GM12878 (cell line): Measurements from ENCODE around the gene SLC1A2. TPM values are rescaled to one million over a fixed set of nuclear protein-coding genes. Genes with fewer than 3 reads are reported as not detected.

Experiments used
- ATAC-seq: fragments of 200-7000 bp; cut with Tn5 transposase; 3 replicates; pipeline ENCODE4 v1.9.1; 2020; ENCODE audit warnings: mild to moderate bottlenecking, moderate library complexity
- BruUV-seq: library from RNA; stranded (reverse); fragments of 400-500 nt; replicated peaks from 2 replicates; lab custom pipeline; 2021; lab: Mats Ljungman, UMichigan
- CTCF ChIA-PET: fragments of 300-600 bp; sonication (Branson Sonifier 250); formaldehyde crosslinking; extraction: SDS; loops from one replicate; lab custom pipeline; 2021; ENCODE audit warnings: inconsistent platforms; lab: Yijun Ruan, JAX
- POLR2A ChIA-PET: fragments of 350-600 bp; formaldehyde crosslinking; extraction: SDS; loops from one replicate; lab custom pipeline; 2021; ENCODE audit warnings: inconsistent platforms; lab: Charles Lee
- RAD21 ChIA-PET: fragments of 300-600 bp; sonication (Branson Sonifier 250); formaldehyde crosslinking; loops from one replicate; lab custom pipeline; 2023; ENCODE audit warnings: antibody characterized with exemption; ENCODE audit not compliant: unreplicated experiment; lab: Charles Lee
- SMC1A ChIA-PET: fragments of 300-600 bp; sonication (Branson Sonifier 250); formaldehyde crosslinking; loops from one replicate; lab custom pipeline; 2023; ENCODE audit not compliant: unreplicated experiment, uncharacterized antibody; lab: Charles Lee
- DNase-seq: peaks from one replicate; pipeline ENCODE4 v3.0.0-alpha.2; 2011; ENCODE audit warnings: low read depth, low spot score
- FAIRE-seq: peaks from 3 replicates; lab custom pipeline; 2011; peaks lifted over from hg19 to GRCh38; lab: Jason Lieb, UNC
- H2AFZ ChIP-seq: 2 replicates; pipeline ENCODE4 v1.6.0; 2011; ENCODE audit warnings: low read depth, low read length, control low read depth; ENCODE audit not compliant: control insufficient read depth
- H3K27ac ChIP-seq: 2 replicates; pipeline ENCODE4 v1.5.1; 2011; ENCODE audit warnings: control low read depth; ENCODE audit not compliant: control insufficient read depth, insufficient read depth
- H3K27me3 ChIP-seq, 2 experiments: replicated peaks in 1 of 2; 2 replicates each; pipeline versions ENCODE4 v1.6.0 to v1.6.1; 2011; ENCODE audit warnings: low read length in 1 of 2; ENCODE audit not compliant: control insufficient read depth in 2 of 2, insufficient read depth in 2 of 2
- H3K36me3 ChIP-seq, 2 experiments: 2 replicates each; pipeline ENCODE4 v1.5.1; 2011; ENCODE audit warnings: low read length in 1 of 2; ENCODE audit not compliant: control insufficient read depth in 2 of 2, insufficient read depth in 2 of 2
- H3K4me1 ChIP-seq: 2 replicates; pipeline ENCODE4 v1.6.1; 2011; ENCODE audit warnings: mild to moderate bottlenecking, low read length, moderate library complexity, mixed read lengths; ENCODE audit not compliant: control insufficient read depth, insufficient read depth
- H3K4me2 ChIP-seq: 2 replicates; pipeline ENCODE4 v1.6.0; 2011; ENCODE audit warnings: control low read depth; ENCODE audit not compliant: control insufficient read depth, insufficient read depth
- H3K4me3 ChIP-seq: fragments of 200-600 bp; sonication (generic); 2 replicates; pipeline ENCODE4 v1.5.1; 2016
- H3K79me2 ChIP-seq: 2 replicates; pipeline ENCODE4 v1.6.0; 2011; ENCODE audit warnings: low read length; ENCODE audit not compliant: control insufficient read depth, insufficient read depth
- H3K9ac ChIP-seq: 2 replicates; pipeline ENCODE4 v1.8.0; 2011; ENCODE audit warnings: low read length, control low read depth, mixed read lengths; ENCODE audit not compliant: control insufficient read depth, insufficient read depth
- H3K9me3 ChIP-seq: replicated peaks from 3 replicates; pipeline ENCODE4 v1.5.1; 2011; ENCODE audit warnings: mild to moderate bottlenecking, low read length; ENCODE audit not compliant: control insufficient read depth, insufficient read depth
- H4K20me1 ChIP-seq: 2 replicates; pipeline ENCODE4 v1.6.0; 2011; ENCODE audit not compliant: control insufficient read depth, insufficient read depth
- ASH2L ChIP-seq: fragments of 300-600, 200-600 bp; sonication (generic); IDR thresholded peaks from 2 replicates; pipeline ENCODE4 v1.6.1; 2017; ENCODE audit warnings: low read depth, mild to moderate bottlenecking, borderline replicate concordance
- CEBPB ChIP-seq, 2 experiments: fragments of 150-350 bp in 1 of 2; IDR thresholded peaks; 2 replicates each; pipeline ENCODE4 v1.6.1; 2012 to 2014; ENCODE audit warnings: low read depth in 2 of 2, low read length in 2 of 2, borderline replicate concordance in 1 of 2, inconsistent platforms in 1 of 2
- CUX1 ChIP-seq: IDR thresholded peaks from 2 replicates; pipeline ENCODE4 v1.6.1; 2012; ENCODE audit warnings: improper control_type of control experiment, low read depth, low read length; ENCODE audit not compliant: insufficient replicate concordance
- EED ChIP-seq: sonication (generic); IDR thresholded peaks from 2 replicates; pipeline ENCODE4 v1.6.1; 2016; ENCODE audit warnings: antibody characterized with exemption, low read depth
- IRF3 ChIP-seq: fragments of 450-650 bp; IDR thresholded peaks from 2 replicates; pipeline ENCODE4 v1.6.1; 2014; ENCODE audit warnings: mild to moderate bottlenecking
- IRF4 ChIP-seq: IDR thresholded peaks from 2 replicates; pipeline ENCODE4 v1.6.1; 2011; ENCODE audit warnings: low read depth, low read length
- IRF5 ChIP-seq: fragments of 450-650 bp; IDR thresholded peaks from 2 replicates; pipeline ENCODE4 v1.6.1; 2017; ENCODE audit warnings: borderline replicate concordance
- MTA3 ChIP-seq: IDR thresholded peaks from 2 replicates; pipeline ENCODE4 v1.6.1; 2012; ENCODE audit warnings: low read length, inconsistent platforms, borderline replicate concordance
- NFXL1 ChIP-seq: fragments of 450-650 bp; IDR thresholded peaks from 2 replicates; pipeline ENCODE4 v1.6.1; 2017; ENCODE audit warnings: antibody characterized with exemption, mild to moderate bottlenecking, borderline replicate concordance
- NR2C1 ChIP-seq: fragments of 450-650 bp; IDR thresholded peaks from 2 replicates; pipeline ENCODE4 v1.6.1; 2017; ENCODE audit warnings: antibody characterized with exemption, mild to moderate bottlenecking, moderate library complexity
- RFX5 ChIP-seq: IDR thresholded peaks from 2 replicates; pipeline ENCODE4 v1.6.1; 2011; ENCODE audit warnings: low read depth, low read length, improper control_type of control experiment
- SIN3A ChIP-seq: IDR thresholded peaks from 2 replicates; pipeline ENCODE4 v1.6.1; 2012; ENCODE audit warnings: low read depth, low read length, improper control_type of control experiment
- ZZZ3 ChIP-seq: IDR thresholded peaks from 2 replicates; pipeline ENCODE4 v1.6.1; 2011; ENCODE audit warnings: low read depth; ENCODE audit not compliant: control insufficient read depth, insufficient read length
- WGBS: methylation state at CpG from one replicate; pipeline ENCODE4 v1.1.6; 2016; ENCODE audit warnings: low lambda C conversion rate; ENCODE audit not compliant: insufficient replicate concordance, insufficient coverage; ENCODE audit errors: missing lambda C conversion rate; 5-methylcytosine and 5-hydroxymethylcytosine counted together
- in situ Hi-C: fragments of 300-500 bp; cut with MboI; formaldehyde crosslinking; loops from 9 replicates; pipeline ENCODE4 v1.14.3; 2018; ENCODE audit warnings: mixed read lengths
- intact Hi-C: fragments of 100-400 bp; cut with micrococcal nuclease; formaldehyde crosslinking; loops from one replicate; pipeline ENCODE4 v1.14.2; 2022; ENCODE audit not compliant: unreplicated experiment
- polyA plus RNA-seq, 11 experiments: library from polyadenylated mRNA; depleted of rRNA in 4 of 11; unstranded in 6 of 11; stranded (reverse) in 5 of 11; fragments of >200 nt; fragmentation: Nextera tagmentation in 4 of 11; fragmentation: Illumina TruSeq in 1 of 11; extraction: Ambion mirVana in 4 of 11; extraction: Trizol in 1 of 11; gene quantifications; 1 replicate in 1 of 11; 2 replicates in 10 of 11; pipeline versions ENCODE4 v1.2.1 to v1.2.3, GENCODE V29; 2011 to 2016; ENCODE audit warnings: inconsistent platforms in 2 of 11, missing spikeins in 2 of 11, low read depth in 1 of 11
- total RNA-seq, 4 experiments: library from RNA; depleted of rRNA in 3 of 4; stranded (reverse); fragments of >200 nt in 3 of 4; fragmentation: Illumina TruSeq in 1 of 4; extraction: Trizol in 1 of 4; gene quantifications; 2 replicates each; pipeline versions ENCODE4 v1.2.1 to v1.2.3, GENCODE V29; 2013 to 2021

Gene SLC1A2
- total and polyA plus RNA-seq, 10 of the 15 experiments (the other 5 are each of a cell fraction or from before 2014, with no cell fraction given), result 0.01 to 0.84 (median 0.22) TPM; not detected in 1

GRCh38 chr11:35376118-35376510 lies 43.2 kb downstream of the SLC1A2 start:
- H3K27me3 ChIP-seq, result no peaks in the 10 kb centered on the region
- CTCF ChIA-PET, result interaction anchor here (0.6 to 2.3 kb wide), 4 partner anchors 10 to 71 kb away, joined by 3 to 6 read pairs (median 3); no protein-coding TSS in a partner anchor
- TF ChIP-seq ASH2L, result no peak
- no peak for TF ChIP-seq CUX1
- TF ChIP-seq IRF4, result no peak
- no peak for TF ChIP-seq NFXL1
- no peak for TF ChIP-seq ZZZ3
- no peak for TF ChIP-seq SIN3A
- no peak for TF ChIP-seq NR2C1
- TF ChIP-seq IRF3, result no peak
- no peak for TF ChIP-seq CEBPB (IDR thresholded peaks at IDR 0.05; ENCODE audit: borderline replicate concordance in 1 of 2, low read depth in 2 of 2, low read length in 2 of 2)
- no peak for TF ChIP-seq MTA3
- no peak for TF ChIP-seq RFX5
- no peak for TF ChIP-seq EED
- TF ChIP-seq IRF5, result no peak
- H3K9me3 ChIP-seq, result no peaks in the 10 kb centered on the region
- RAD21 ChIA-PET, result interaction anchor here (0.7 kb wide), 1 partner anchor 481 kb away, joined by 3 read pairs; no protein-coding TSS in a partner anchor
- no TSS peak for BruUV-seq
- WGBS, result 96% methylated on average over 4 of the region's 4 CpGs
- in situ Hi-C loops (no loop called here), intact Hi-C loops (no loop called here)
- H3K4me1 ChIP-seq, result peaks cover 7% of the 10 kb centered on the region
- POLR2A ChIA-PET, result interaction anchor here (0.7 kb wide), 1 partner anchor 812 kb away, joined by 3 read pairs; no protein-coding TSS in a partner anchor
- DNase-seq, result no peak
- no peak overlapping the region for H2AFZ ChIP-seq
- no peak for ATAC-seq
- no peak for FAIRE-seq
- no peak overlapping the region for H3K9ac ChIP-seq
- H3K4me2 ChIP-seq, result no peak overlapping the region
- no peak overlapping the region for H3K4me3 ChIP-seq
- H3K27ac ChIP-seq, result no peak overlapping the region
- no peaks in the 10 kb centered on the region for H3K79me2 ChIP-seq
- SMC1A ChIA-PET, result interaction anchor here (0.9 to 2.2 kb wide), 2 partner anchors 11 to 485 kb away, joined by 3 to 5 read pairs; no protein-coding TSS in a partner anchor
- H3K36me3 ChIP-seq, result no peaks in the 10 kb centered on the region
- H4K20me1 ChIP-seq, result no peaks in the 10 kb centered on the region
